ENCODE data around the gene AZGP1. TPM values are rescaled to one million over a fixed set of nuclear protein-coding genes. Genes with fewer than 3 reads are reported as not detected.

AZGP1 gene
- total and polyA plus RNA-seq, 2 of the 13 experiments (the other 11 are each of a cell fraction or from before 2014, with no cell fraction given), result 93.8 to 229 TPM

DNA sequence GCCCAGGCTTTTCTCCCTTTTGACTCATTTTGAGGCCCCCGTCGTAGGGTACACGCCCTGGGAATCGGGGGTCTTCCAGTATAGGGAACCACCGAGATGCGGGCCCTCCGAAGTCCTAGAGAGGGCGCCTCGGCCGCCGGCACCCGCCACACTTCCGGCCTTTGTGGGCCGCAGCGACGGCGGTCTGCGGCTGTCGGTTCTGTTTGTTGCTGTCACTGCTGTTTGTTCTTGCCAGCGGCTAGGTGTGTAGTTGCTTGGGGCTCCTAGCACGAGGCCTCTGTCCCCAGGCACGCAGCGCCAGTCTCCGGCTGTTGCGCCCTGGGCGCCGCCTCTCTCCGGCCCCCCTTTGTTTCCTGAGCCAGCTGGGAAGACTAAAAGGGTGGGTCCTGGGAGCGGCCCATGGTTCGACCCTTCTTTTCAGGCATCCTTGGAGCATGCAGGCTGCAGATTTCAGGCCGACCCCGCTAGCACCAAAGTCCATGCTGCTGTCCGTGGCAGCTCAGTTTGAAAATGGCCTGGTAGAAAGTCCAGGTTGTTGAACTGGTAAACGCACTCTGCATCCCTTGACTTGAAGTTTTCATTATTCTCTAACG, 21.8 kb upstream of the AZGP1 start (continued):
- TF ChIP-seq, protein P1, sequence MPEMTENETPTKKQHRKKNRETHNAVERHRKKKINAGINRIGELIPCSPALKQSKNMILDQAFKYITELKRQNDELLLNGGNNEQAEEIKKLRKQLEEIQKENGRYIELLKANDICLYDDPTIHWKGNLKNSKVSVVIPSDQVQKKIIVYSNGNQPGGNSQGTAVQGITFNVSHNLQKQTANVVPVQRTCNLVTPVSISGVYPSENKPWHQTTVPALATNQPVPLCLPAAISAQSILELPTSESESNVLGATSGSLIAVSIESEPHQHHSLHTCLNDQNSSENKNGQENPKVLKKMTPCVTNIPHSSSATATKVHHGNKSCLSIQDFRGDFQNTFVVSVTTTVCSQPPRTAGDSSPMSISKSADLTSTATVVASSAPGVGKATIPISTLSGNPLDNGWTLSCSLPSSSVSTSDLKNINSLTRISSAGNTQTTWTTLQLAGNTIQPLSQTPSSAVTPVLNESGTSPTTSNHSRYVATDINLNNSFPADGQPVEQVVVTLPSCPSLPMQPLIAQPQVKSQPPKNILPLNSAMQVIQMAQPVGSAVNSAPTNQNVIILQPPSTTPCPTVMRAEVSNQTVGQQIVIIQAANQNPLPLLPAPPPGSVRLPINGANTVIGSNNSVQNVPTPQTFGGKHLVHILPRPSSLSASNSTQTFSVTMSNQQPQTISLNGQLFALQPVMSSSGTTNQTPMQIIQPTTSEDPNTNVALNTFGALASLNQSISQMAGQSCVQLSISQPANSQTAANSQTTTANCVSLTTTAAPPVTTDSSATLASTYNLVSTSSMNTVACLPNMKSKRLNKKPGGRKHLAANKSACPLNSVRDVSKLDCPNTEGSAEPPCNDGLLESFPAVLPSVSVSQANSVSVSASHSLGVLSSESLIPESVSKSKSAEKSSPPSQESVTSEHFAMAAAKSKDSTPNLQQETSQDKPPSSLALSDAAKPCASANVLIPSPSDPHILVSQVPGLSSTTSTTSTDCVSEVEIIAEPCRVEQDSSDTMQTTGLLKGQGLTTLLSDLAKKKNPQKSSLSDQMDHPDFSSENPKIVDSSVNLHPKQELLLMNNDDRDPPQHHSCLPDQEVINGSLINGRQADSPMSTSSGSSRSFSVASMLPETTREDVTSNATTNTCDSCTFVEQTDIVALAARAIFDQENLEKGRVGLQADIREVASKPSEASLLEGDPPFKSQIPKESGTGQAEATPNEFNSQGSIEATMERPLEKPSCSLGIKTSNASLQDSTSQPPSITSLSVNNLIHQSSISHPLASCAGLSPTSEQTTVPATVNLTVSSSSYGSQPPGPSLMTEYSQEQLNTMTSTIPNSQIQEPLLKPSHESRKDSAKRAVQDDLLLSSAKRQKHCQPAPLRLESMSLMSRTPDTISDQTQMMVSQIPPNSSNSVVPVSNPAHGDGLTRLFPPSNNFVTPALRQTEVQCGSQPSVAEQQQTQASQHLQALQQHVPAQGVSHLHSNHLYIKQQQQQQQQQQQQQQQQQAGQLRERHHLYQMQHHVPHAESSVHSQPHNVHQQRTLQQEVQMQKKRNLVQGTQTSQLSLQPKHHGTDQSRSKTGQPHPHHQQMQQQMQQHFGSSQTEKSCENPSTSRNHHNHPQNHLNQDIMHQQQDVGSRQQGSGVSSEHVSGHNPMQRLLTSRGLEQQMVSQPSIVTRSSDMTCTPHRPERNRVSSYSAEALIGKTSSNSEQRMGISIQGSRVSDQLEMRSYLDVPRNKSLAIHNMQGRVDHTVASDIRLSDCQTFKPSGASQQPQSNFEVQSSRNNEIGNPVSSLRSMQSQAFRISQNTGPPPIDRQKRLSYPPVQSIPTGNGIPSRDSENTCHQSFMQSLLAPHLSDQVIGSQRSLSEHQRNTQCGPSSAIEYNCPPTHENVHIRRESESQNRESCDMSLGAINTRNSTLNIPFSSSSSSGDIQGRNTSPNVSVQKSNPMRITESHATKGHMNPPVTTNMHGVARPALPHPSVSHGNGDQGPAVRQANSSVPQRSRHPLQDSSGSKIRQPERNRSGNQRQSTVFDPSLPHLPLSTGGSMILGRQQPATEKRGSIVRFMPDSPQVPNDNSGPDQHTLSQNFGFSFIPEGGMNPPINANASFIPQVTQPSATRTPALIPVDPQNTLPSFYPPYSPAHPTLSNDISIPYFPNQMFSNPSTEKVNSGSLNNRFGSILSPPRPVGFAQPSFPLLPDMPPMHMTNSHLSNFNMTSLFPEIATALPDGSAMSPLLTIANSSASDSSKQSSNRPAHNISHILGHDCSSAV (CRISPR knock-in tag; IDR thresholded peaks at IDR 0.05; ENCODE audit: borderline replicate concordance), result no peak
- TF ChIP-seq STAG1 (CRISPR knock-in tag; IDR thresholded peaks at IDR 0.05), result peak; percentile 59
- TF ChIP-seq, protein P2, sequence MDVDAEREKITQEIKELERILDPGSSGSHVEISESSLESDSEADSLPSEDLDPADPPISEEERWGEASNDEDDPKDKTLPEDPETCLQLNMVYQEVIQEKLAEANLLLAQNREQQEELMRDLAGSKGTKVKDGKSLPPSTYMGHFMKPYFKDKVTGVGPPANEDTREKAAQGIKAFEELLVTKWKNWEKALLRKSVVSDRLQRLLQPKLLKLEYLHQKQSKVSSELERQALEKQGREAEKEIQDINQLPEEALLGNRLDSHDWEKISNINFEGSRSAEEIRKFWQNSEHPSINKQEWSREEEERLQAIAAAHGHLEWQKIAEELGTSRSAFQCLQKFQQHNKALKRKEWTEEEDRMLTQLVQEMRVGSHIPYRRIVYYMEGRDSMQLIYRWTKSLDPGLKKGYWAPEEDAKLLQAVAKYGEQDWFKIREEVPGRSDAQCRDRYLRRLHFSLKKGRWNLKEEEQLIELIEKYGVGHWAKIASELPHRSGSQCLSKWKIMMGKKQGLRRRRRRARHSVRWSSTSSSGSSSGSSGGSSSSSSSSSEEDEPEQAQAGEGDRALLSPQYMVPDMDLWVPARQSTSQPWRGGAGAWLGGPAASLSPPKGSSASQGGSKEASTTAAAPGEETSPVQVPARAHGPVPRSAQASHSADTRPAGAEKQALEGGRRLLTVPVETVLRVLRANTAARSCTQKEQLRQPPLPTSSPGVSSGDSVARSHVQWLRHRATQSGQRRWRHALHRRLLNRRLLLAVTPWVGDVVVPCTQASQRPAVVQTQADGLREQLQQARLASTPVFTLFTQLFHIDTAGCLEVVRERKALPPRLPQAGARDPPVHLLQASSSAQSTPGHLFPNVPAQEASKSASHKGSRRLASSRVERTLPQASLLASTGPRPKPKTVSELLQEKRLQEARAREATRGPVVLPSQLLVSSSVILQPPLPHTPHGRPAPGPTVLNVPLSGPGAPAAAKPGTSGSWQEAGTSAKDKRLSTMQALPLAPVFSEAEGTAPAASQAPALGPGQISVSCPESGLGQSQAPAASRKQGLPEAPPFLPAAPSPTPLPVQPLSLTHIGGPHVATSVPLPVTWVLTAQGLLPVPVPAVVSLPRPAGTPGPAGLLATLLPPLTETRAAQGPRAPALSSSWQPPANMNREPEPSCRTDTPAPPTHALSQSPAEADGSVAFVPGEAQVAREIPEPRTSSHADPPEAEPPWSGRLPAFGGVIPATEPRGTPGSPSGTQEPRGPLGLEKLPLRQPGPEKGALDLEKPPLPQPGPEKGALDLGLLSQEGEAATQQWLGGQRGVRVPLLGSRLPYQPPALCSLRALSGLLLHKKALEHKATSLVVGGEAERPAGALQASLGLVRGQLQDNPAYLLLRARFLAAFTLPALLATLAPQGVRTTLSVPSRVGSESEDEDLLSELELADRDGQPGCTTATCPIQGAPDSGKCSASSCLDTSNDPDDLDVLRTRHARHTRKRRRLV (CRISPR knock-in tag; IDR thresholded peaks at IDR 0.05), result peak; percentile 70; the same call in 1 of the 2 replicates
- no peak; the same call in 1 of the 2 replicates for TF ChIP-seq MED13 (CRISPR knock-in tag; IDR thresholded peaks at IDR 0.05)
- TF ChIP-seq, protein P3, sequence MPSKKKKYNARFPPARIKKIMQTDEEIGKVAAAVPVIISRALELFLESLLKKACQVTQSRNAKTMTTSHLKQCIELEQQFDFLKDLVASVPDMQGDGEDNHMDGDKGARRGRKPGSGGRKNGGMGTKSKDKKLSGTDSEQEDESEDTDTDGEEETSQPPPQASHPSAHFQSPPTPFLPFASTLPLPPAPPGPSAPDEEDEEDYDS (CRISPR knock-in tag; IDR thresholded peaks at IDR 0.05), result peak; percentile 41; the same call in 1 of the 2 replicates
- TF ChIP-seq, protein P4, sequence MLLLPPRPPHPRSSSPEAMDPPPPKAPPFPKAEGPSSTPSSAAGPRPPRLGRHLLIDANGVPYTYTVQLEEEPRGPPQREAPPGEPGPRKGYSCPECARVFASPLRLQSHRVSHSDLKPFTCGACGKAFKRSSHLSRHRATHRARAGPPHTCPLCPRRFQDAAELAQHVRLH (CRISPR knock-in tag; IDR thresholded peaks at IDR 0.05; ENCODE audit: borderline replicate concordance, low read depth), result peak; percentile 89; the same call in 1 of the 2 replicates
- TF ChIP-seq MAFF (IDR thresholded peaks at IDR 0.05; ENCODE audit: low read depth, low read length), result no peak
- 0 out of 2 replicates have a peak, but pooled peaks have one; percentile 48 for TF ChIP-seq HMG20B (CRISPR knock-in tag; conservative IDR thresholded peaks at IDR 0.05)
- TF ChIP-seq, protein P5, sequence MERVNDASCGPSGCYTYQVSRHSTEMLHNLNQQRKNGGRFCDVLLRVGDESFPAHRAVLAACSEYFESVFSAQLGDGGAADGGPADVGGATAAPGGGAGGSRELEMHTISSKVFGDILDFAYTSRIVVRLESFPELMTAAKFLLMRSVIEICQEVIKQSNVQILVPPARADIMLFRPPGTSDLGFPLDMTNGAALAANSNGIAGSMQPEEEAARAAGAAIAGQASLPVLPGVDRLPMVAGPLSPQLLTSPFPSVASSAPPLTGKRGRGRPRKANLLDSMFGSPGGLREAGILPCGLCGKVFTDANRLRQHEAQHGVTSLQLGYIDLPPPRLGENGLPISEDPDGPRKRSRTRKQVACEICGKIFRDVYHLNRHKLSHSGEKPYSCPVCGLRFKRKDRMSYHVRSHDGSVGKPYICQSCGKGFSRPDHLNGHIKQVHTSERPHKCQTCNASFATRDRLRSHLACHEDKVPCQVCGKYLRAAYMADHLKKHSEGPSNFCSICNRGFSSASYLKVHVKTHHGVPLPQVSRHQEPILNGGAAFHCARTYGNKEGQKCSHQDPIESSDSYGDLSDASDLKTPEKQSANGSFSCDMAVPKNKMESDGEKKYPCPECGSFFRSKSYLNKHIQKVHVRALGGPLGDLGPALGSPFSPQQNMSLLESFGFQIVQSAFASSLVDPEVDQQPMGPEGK (CRISPR knock-in tag; IDR thresholded peaks at IDR 0.05), result peak; percentile 68
- TF ChIP-seq NPAS2 (CRISPR knock-in tag; IDR thresholded peaks at IDR 0.05; ENCODE audit: borderline replicate concordance), result no peak

Data from HepG2 (cell line).